ENCODE data around the gene IGF2BP2.
A peak's percentile ranks its signal among the peaks of the same experiment; 100 is the strongest.
"Not testable (repeated sequence)": the region's sequence is repeated elsewhere in the genome, so short reads cannot be mapped to it uniquely, and the experiment has no call there.

Gene IGF2BP2

GRCh38 chr3:185797993-185798830 lies 26.6 kb downstream of the IGF2BP2 start:
- no peak for DNase-seq

GRCh38 chr3:185797108-185797881 lies 27.5 kb downstream of the IGF2BP2 start:
- DNase-seq = no peak

GRCh38 chr3:185796431-185797107 lies 28.3 kb downstream of the IGF2BP2 start:
- no peak for DNase-seq

GRCh38 chr3:185793381-185793780 lies 31.5 kb downstream of the IGF2BP2 start:
- no peak for DNase-seq

GRCh38 chr3:185792955-185793354 lies 31.9 kb downstream of the IGF2BP2 start:
- DNase-seq = no peak

- no peak for DNase-seq
These were observed 34.7 kb downstream of the IGF2BP2 start for GRCh38 chr3:185789891-185790830.

- DNase-seq = no peak
These were observed 35.7 kb downstream of the IGF2BP2 start for GRCh38 chr3:185789134-185789533.

GRCh38 chr3:185788292-185788691 lies 36.5 kb downstream of the IGF2BP2 start:
- no peak for DNase-seq

GRCh38 chr3:185786956-185787877 lies 37.6 kb downstream of the IGF2BP2 start:
- no peak for DNase-seq

- DNase-seq = not testable (repeated sequence)
These were observed 38.6 kb downstream of the IGF2BP2 start for GRCh38 chr3:185786258-185786657.

- no peak for DNase-seq
These were observed 40.5 kb downstream of the IGF2BP2 start for GRCh38 chr3:185784317-185784716.

GRCh38 chr3:185781759-185782158 lies 43.1 kb downstream of the IGF2BP2 start:
- DNase-seq = no peak

- DNase-seq = no peak
These were observed 45.4 kb downstream of the IGF2BP2 start for GRCh38 chr3:185779461-185779860.

GRCh38 chr3:185778821-185779220 lies 46.0 kb downstream of the IGF2BP2 start:
- DNase-seq = no peak

- DNase-seq = no peak
These were observed 46.7 kb downstream of the IGF2BP2 start for GRCh38 chr3:185778094-185778493.

- DNase-seq = no peak
These were observed 54.7 kb downstream of the IGF2BP2 start for GRCh38 chr3:185770109-185770508.

- DNase-seq = peak; percentile 33 to 50
These were observed 56.3 kb downstream of the IGF2BP2 start for GRCh38 chr3:185768578-185768982.

GRCh38 chr3:185767002-185767688 lies 57.7 kb downstream of the IGF2BP2 start:
- DNase-seq = no peak

GRCh38 chr3:185766329-185767001 lies 58.4 kb downstream of the IGF2BP2 start:
- DNase-seq = no peak

- no peak for DNase-seq
These were observed 59.9 kb downstream of the IGF2BP2 start for GRCh38 chr3:185764980-185765370.
